CD4-positive, alpha-beta T cell treated with Interleukin-17A for 4 hours (primary cell): ENCODE measurements around the gene OR6C2.
"Not testable (repeated sequence)": the region's sequence is repeated elsewhere in the genome, so short reads cannot be mapped to it uniquely, and the experiment has no call there.

Experiments
- DNase-seq: peaks from one replicate; pipeline ENCODE4 v3.0.0-alpha.2; 2020; ENCODE audit warnings: mixed read lengths

OR6C2 gene

DNA sequence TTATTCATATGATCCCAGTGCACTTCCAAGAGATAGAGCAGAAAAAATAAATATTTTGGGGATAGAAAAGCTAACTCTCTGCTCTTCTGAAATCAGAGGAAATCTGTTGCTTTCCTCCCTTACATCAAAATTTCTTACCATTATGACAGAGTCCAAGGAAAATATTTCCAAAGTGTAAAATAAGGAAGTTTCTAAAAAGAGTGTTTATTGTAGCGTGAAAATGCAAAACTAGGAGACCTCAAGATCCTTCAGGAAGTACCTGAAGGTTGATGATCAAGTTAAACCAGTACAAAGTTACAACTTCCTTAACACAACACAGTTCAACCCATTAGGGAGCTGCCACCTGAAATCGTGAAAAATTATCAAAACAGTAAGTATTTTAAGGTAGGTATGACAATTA is at the start of gene OR6C2:
Gene OR6C2 (plus strand): TSS at position 301 of the 400 bp plus-strand sequence. CDS start 8,138 bp downstream, outside the sequence.
- DNase-seq: no peak

DNA sequence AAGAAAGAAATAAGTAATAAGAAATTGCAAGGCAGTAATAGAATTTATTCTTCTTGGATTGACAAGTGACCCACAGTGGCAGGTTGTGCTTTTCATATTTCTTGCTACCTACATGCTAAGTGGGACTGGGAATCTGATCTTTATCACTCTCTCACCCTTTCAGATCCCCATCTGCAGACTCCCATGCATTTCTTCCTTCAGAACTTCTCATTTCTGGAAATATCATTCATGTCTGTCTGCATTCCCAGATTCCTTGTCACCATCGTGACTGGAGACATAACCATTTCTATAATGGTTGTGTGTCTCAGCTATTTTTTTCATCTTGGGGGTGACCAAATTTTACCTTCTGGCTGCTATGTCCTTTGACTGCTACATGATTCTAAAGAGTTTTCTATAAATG is 47.5 kb upstream of the OR6C2 start:
- no peak for DNase-seq

DNA sequence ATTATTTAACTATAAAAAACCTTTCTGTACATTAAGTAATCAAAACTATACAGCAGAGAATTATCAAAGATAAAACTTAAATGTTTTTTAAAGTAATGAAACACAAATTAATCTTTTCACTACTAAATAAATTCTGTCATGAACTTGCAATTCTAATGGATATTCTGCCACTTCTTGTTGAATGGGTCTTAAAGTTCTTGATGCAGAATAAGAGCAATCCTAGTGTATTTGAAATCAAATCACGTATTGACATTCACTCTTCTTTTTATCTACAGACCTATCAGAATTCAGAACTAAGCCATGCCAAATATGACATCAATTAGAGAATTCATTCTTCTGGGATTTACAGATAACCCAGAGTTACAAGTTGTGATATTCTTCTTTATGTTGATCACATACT is 43.6 kb upstream of the OR6C2 start, which contains the start of gene OR6C65:
Gene OR6C65 (plus strand): TSS at position 301 of the 400 bp plus-strand sequence. CDS start 0 bp downstream, at position 301.
- DNase-seq: no peak

DNA sequence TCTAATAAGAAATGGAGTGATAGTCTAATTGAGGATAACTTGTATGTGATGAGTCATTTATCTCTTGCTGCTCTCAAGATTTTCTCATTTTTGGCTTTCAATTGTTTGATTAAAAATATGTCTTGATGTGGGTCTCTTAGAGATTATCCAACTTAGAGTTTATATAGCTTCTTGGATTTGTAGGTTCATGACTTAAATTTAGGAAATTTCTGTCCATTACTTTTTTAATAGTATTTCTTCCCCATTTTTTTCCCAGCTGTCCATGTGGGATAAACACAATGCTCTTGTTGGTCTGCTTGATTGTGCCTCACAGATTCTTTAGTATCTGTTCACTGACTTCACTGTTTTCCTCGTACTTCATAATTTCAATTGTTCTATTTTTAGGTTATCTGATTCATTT is 36.0 kb upstream of the OR6C2 start:
- DNase-seq: no peak

DNA sequence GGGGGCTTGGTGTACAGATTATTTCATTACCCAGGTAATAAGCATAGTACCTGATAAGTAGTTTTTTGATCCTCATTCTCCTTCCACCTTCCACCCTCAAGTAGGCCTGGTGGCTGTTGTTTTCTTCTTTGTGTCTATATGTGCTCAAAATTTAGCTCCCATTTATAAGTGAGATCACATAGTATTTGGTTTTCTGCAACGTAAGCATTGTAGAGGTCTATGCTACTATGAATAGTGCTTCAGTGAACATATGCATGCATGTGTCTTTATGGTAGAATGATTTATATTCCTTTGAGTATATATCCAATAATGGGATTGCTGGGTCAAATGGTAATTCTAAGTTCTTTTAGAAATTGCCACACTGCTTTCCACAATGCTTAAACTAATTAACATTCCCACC is 34.7 kb upstream of the OR6C2 start:
- DNase-seq: not testable (repeated sequence)

DNA sequence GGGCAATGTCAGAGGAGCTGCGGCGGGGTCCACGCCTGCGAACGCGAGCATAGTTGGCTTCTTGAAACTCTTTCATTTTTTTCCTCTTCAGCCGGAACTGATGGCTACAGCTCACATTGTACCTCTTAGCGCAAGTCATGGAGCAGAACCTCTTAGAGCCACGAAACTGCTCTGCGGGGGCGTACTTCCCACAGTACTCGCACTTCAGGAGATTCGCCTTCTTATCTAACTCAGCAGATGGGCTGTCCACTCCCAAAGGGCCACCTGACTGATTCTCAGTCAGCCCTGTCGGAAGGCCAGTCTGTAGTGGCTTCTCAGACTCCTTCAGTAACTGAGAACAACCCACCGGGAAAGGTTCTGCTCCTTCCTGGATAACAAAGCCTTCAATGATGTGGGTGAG is 31.7 kb upstream of the OR6C2 start:
- DNase-seq: not testable (repeated sequence)

DNA sequence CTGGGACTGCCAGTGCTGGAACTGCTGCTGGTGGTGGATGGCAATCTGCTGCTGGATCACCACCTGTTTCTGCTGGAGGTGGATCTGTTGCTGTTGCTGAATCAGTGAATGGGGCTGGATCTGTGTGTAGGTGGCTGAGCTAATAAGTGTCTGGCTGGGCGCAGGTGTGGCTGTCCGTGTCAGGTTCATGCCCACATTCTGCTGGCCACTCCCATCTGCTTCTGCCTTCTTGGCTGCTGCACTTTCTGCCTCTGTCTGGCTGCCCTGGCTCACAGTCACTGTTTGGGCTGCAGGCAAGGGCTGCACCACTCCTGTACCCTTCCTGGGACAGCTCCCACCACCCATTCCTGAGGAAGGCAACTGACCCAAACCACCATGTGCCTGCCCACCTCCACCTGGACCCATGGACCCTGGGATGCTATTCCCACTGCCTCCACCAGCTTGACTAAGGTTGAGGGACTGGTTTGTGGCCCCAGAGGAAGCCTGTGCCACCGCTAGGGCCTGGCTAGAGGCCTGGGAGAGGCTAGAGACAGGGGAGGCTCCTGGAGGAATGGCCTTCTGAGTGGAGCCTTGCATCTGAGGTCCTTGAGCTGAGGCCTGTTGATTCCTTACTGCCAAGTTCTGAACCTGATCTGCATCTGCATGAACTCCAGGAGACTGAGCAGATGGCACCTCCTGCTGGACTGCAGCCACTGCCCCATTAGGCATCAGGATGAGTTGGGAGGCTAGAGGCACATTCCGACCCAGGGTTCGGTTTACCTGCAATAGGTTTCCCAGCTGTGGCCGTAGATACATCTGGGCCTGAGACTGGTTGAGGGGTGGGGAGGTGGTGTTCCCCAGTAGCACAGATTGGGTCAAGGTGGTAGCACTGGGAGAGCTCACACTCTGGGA is 30.1 kb upstream of the OR6C2 start:
- not testable (repeated sequence) for DNase-seq

DNA sequence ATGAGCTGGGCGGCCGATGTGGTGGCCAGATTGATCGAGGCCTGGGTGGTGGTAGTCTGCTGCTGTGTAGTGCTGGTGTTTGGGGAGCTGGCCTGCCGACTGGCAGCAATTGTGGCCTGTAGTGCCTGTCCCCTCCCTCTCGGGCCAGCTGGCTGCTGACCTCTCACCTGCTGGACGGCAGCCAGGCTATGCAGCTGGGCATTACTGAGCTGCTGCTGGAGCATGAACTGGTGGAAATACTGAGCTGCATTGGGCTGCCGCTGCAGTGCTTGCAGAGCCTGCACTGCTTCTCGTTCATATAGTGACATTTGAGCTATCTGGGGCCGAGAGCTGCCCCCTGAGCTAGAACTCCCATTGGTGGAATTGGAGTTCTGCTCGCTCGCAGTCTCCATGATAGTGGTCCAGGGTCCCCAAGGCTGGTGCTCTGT is 29.5 kb upstream of the OR6C2 start:
- DNase-seq: not testable (repeated sequence)

DNA sequence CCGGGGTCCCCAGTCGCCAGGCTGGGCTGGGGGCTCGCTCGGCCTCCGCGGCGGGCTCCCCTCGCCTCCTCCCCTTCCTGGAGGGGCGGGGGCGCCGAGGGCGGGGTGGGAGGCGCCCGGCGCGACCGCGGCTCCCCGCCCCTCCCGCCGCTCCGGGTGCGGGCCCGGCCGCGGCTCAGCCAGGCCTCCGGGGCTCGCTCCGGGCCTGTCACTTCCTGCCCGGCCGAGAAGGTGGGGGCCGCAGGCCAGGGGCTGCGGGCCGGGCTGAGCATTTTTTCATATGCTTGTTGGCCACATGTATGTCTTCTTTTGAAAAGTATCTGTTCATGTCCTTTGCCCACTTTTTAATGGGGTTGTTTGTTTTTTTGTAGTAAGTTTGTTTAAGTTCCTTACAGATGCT is 29.0 kb upstream of the OR6C2 start:
- DNase-seq: not testable (repeated sequence)

DNA sequence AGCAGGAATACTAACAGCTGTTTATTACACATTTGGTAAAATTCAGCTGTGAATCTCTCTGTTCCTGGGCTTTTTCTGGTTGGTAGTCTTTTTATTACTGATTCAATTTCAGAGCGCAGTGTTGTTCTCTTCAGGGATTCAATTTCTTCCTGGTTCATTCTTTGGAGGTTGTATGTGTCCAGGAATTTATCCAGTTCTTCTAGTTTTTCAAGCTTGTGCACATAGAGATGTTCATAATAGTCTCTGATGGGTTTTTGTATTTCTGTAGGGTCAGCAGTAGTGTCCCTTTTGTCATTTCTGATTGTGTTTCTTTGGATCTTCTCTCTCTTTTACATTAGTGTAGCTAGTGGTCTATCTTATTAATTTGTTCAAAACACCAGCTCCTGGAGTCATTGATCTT is 26.9 kb upstream of the OR6C2 start:
- no peak for DNase-seq

DNA sequence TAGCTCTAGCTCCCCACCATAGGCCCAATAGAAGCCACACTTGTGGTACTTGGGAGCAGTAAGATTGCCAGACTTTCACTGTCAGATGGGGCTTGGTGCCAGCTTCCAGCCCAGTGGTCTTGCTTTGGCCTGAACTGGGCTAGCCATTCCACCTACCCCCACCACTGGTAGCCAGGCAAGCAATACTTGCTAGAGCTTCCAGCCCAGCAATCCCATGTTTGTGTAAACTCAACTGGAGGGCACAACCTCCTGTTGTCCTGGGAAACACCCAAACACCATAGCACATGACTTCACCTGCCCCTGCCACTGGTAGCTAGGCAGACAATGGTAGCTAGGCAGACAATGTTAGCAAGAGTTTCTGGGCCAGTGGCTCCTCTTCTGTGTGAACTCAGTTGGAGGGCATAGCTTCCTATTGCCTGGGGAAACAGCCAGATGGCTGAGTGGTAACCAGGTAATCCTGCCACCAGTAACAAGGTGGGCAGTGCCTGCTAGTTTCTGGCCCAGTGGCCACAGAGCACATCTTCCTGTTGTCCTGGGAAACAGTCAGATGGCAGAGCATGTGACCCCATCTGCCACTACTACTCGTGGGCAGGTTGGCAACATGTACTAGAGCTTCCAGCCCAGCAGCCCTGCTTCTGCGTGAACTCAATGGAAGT is 23.4 kb upstream of the OR6C2 start:
- DNase-seq: no peak

DNA sequence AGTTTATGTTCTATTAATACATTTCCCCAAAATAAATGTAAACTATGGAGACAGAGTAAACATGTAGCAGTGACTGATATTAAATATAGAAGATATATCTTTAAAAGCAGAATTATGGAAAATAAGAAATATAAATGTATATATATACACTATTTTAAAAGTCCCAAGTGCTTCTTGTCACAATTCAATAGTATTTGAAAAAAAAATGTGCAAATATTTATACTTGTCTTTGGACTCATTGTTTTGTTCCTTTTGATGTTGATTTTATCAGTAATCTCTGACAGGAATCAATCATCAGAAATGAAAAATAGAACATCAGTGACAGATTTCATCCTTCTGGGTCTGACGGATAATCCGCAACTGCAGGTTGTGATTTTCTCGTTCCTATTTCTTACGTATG is 17.9 kb upstream of the OR6C2 start, which contains the start of gene OR6C76:
Gene OR6C76 (plus strand): TSS at position 301 of the 400 bp plus-strand sequence. CDS start 0 bp downstream, at position 301.
- DNase-seq: no peak

DNA sequence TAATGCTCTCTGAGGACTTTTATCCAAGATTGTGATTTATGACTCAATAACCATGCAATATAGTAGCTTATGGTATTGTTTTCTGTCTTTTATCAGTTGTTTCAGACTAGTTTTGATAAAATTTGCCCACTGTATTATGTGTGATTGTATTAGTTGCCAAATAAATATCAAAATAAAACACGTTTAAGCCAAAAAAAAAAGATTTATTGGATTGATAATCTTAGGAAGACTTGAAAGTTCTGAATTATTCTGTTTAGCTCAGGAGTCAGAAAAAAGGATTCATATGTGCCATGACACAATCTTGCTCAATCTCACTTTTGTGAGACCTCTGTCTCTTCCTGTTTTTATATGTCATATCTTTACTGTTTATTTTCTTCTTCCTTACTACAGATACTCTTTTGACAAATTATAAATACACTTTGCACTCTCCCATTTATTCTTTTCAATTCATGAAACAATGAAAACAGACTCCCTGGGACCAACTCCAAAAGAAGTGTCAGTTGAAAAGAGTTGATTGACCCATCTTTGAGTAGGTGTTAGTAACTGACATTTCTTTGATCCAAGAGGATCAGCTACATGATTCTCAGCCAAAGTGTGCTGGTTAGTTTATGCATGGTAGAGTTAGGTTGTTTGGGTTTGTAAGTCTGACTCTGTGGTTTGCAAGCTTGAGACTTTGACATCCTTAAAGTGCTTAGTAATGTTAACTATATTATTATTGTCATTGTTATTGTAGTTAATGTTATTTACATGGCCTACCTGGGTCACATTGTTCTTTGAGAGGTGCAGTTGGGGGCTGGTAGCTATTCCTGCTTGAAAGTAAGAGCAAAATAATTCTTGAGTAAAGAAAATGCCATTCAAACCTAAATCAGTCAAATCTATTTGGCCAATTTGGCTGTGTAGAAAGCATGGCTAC is 15.3 kb upstream of the OR6C2 start:
- DNase-seq: no peak

DNA sequence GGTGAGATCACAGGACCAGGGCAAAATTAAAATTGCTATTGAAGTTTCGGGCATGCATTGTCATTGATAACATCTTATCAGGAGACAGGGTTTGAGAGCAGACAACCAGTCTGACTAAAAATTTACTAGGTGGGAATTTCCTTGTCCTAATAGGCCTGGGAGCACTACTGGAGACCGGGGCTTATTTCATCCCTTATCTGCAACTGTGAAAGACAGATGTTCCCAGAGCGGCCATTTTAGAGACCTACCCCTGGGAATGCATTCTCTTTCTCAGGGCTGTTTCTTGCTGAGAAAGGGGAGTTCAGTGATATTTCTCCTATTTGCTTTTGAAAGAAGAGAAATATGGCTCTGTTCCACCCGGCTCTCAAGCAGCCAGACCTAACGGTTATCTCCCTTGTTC is 2.6 kb upstream of the OR6C2 start:
- not testable (repeated sequence) for DNase-seq

DNA sequence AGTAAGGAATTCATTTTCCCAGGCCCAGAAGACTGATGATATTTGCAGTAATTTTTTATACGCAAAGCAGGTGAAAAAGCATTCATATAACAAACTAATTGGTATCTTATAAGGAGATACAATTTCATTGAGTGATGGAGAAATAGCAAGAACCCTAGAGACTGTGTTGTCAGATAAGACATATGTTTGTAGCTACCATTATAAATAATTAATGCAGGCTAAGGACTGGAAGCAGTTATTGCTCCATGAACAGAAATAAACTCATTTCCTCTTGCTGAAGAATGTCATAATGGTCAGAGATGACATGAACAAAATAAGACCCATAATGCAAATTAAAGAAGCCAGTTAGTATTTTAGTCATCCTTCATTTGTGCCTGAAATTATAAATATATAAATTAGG is 1.5 kb downstream of the OR6C2 start:
- no peak for DNase-seq

DNA sequence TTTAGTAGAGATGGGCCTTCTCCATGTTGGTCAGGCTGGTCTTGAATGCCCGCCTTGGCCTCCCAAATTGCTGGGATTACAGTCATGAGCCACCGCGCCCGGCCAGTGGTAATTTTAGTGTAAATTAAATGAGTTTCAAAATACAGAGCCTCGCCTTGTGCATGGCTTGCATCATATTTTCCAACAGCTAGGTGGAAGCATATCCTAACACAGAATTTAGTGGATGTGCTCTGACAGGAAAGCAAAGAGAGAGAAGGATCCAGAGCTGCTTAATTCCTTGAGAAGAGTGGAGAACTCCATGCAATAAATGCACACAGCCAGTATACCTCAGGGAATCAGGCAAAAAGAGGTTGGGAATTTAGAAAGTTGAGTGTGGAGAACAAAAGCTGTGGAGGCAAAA is 2.5 kb downstream of the OR6C2 start:
- no peak for DNase-seq

DNA sequence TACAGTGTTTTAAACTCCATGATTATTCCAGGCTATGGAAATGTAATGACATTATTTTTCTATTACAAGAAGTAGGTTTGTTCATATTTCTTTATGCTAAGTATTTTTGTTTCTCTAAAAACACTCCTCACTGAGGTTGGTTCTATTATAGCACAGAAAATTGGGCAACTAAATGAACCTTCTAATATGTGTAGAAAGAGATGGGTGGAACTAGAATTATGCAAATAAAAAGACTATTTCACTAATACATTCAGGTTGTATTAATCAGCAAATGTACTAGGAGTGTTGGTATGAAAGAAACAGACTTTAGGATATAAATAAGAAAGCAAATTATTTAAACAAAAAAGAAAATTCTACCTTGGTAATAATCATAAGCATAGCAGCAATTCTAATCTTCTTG is 4.9 kb downstream of the OR6C2 start:
- DNase-seq: no peak

DNA sequence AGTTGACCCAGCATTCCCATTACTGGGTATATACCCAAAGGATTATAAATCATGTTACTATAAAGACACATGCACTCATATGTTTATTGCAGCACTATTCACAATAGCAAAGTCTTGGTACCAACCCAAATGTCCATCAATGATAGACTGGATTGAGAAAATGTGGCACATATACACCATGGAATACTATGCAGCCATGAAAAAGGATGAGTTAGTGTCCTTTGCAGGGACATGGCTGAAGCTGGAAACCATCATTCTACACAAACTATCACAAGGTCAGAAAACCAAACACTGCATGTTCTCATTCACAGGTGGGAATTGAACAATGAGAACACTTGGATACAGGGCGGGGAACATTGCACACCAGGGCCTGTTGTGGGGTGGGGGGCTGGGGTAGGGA is 21.1 kb downstream of the OR6C2 start:
- not testable (repeated sequence) for DNase-seq

DNA sequence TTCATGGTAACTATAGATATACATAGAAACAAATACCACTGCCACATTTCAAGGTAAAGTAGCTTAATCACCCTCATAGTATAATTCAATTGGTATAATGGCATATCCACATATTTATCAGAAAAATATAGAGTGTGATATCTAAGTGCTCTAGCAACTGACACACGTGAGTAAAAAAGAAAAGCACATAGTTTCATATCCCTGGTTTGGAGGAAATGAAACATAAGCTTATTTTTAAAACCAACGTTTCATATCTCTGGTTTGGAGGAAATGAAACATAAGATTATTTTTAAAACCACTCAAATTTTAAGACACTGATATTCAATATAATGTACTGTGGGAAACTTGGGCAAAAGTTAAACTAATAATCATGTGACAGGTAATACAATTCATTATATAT is 24.0 kb downstream of the OR6C2 start:
- no peak for DNase-seq

DNA sequence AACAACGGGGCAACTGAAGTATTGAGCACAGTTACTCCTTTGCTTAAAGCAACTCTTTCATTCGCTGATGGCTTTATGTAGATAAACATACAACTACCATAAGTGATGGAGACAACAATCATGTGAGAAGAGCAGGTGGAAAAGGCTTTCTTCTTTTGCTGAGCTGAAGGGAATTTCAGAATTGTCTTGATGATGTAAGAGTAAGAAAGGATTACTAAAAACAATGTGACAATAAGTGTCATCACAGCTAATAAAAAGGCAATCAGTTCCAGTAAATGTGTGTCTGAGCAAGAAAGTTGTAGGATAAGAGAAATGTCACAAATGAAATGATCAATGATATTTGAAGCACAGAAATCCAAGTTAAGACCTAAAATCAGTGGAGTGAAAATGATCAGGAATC is 25.4 kb downstream of the OR6C2 start:
- DNase-seq: no peak

DNA sequence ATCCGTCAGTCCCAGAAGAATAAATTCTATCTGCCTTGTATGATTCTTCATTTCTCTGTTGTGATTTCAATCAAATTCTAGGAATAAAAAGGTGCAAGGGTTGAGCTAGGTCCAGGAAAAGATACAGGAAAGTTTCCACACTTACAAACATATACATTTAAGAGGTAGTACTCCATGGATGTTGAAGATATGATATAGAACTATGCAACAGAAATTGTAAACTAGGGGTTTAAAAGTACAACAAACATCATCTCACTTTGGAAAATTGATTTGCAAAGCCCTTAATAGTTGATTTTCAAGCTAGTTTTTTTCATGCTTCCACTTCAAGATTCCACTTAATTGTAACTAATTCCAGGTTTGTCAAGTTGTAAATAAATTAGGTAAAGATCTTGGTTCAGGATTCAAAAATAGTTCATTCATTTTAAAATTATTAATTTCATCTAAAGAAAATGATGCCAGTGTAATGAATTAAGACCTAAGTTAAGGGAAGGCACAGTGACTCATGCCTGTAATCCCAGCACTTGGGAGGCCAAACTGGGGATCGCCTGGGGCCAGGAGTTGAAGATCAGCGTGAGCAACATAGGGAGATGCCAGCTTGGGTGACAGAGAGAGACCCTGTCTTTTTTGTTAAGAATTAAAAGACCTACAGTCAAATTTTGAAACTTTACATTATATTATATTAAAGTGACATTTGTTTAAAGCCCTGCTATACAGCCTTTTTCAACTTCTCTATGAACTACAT is 26.4 kb downstream of the OR6C2 start, which contains the start of gene OR6C70:
Gene OR6C70 (minus strand): TSS at position 51 of the 742 bp plus-strand sequence. CDS start 0 bp downstream, at position 51.
- DNase-seq: no peak

DNA sequence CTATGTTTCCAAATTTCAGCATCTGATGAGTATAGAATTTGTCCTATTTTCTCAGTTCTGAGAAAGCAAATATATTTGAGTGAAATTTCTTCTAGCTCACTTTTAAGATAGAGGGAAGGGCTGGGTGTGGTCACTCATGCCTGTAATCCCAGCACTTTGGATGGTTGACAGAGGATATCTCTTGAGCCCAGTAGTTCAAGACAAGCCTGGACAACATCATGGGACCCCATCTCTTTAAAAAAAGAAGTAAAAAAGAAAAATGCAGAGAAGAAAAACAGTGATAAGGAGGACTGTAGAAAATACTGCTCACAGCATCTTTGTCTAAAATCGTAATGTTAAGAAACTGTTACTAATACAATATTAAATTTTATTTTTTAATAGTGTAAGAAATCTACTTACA is 28.4 kb downstream of the OR6C2 start:
- DNase-seq: no peak
